IgD-negative memory B cell (primary cell): ENCODE results near the gene TMEM135. TPM values are rescaled to one million over a fixed set of nuclear protein-coding genes. Genes with fewer than 3 reads are reported as not detected.

ENCODE experiments used
- H3K27ac Mint-ChIP-seq, 3 donors: one replicate each; pipeline ENCODE4 v1.8.0; 2020 to 2022; ENCODE audit warnings: mild to moderate bottlenecking in 3 of 3, mixed read lengths in 3 of 3, moderate library complexity in 1 of 3
- H3K27me3 Mint-ChIP-seq: one replicate; pipeline ENCODE4 v1.8.0; 2021; ENCODE audit warnings: mixed read lengths
- H3K36me3 Mint-ChIP-seq: one replicate; pipeline ENCODE4 v1.8.0; 2020; ENCODE audit warnings: mild to moderate bottlenecking, mixed read lengths
- H3K4me1 Mint-ChIP-seq, 3 donors: one replicate each; pipeline ENCODE4 v1.8.0; 2020 to 2022; ENCODE audit warnings: mixed read lengths in 3 of 3, mild to moderate bottlenecking in 1 of 3
- H3K4me3 Mint-ChIP-seq, 4 donors: one replicate each; pipeline ENCODE4 v1.8.0; 2020 to 2022; ENCODE audit warnings: mild to moderate bottlenecking in 4 of 4, mixed read lengths in 4 of 4, moderate library complexity in 3 of 4
- H3K9me3 Mint-ChIP-seq, 3 donors: one replicate each; pipeline ENCODE4 v1.8.0; 2020 to 2021; ENCODE audit warnings: mixed read lengths in 3 of 3, mild to moderate bottlenecking in 1 of 3
- polyA plus RNA-seq: library from polyadenylated mRNA; unstranded; fragments of 300-500 nt; fragmentation: Illumina TruSeq; gene quantifications from one replicate; pipeline ENCODE4 v1.2.3, GENCODE V29; 2021

The TMEM135 gene
- polyA plus RNA-seq, 1 donor from 2014 or later = 8.9 TPM

GRCh38 chr11:87306262-87306851, 268.6 kb downstream of the TMEM135 start:
- H3K27ac Mint-ChIP-seq = no peak overlapping the region
- H3K4me3 Mint-ChIP-seq = no peak overlapping the region
- no peaks in the 10 kb centered on the region for H3K9me3 Mint-ChIP-seq
- no peaks in the 10 kb centered on the region for H3K27me3 Mint-ChIP-seq
- H3K4me1 Mint-ChIP-seq = no peaks in the 10 kb centered on the region
- H3K36me3 Mint-ChIP-seq = peaks cover 10% of the 10 kb centered on the region

DNA sequence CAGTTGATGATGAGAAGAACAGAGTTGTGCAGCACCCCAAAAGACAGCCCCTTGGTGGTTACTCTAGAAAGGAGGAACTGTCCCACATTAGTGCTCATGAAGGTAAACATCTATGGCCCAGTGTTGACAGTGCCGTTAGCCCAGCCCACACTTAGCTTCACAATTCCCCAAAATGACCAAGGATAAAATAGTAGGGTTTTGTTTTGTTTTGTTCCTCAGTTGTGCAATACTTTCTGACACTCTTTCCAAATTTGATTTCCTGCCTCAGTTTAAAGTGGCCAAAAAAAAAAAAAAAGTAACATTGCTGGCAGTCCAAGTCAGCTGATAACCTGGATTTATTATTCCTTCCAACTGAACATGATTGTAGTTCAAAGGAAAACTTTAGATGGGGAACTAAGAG, 269.4 kb downstream of the TMEM135 start:
- no peak overlapping the region for H3K4me3 Mint-ChIP-seq
- no peaks in the 10 kb centered on the region for H3K4me1 Mint-ChIP-seq
- peaks cover 10% of the 10 kb centered on the region for H3K36me3 Mint-ChIP-seq
- no peaks in the 10 kb centered on the region for H3K9me3 Mint-ChIP-seq
- no peaks in the 10 kb centered on the region for H3K27me3 Mint-ChIP-seq
- no peak overlapping the region for H3K27ac Mint-ChIP-seq

GRCh38 chr11:87315229-87315628, 277.5 kb downstream of the TMEM135 start:
- no peak overlapping the region for H3K27ac Mint-ChIP-seq
- H3K36me3 Mint-ChIP-seq = peaks cover 11% of the 10 kb centered on the region
- no peaks in the 10 kb centered on the region for H3K4me1 Mint-ChIP-seq
- H3K27me3 Mint-ChIP-seq = no peaks in the 10 kb centered on the region
- no peaks in the 10 kb centered on the region for H3K9me3 Mint-ChIP-seq
- H3K4me3 Mint-ChIP-seq = no peak overlapping the region

DNA sequence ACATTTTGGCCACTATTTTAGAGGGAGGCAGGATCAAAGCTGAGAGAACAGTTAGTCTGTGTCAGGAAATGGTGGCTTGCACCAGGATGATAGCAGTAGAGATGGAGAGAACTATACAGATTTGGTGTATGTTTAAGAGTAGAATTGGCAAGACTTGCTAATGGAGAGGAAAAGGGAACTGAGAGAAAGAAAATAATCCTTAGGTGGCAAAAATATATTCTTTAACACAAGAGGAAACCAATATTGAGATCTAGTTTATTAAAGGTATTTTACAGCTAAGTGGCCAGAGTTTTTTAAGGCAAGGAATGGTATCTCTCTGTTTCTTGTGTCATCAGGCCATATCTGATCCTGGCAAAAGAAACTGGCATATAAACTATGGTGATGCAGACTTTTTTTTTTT, 278.8 kb downstream of the TMEM135 start:
- no peaks in the 10 kb centered on the region for H3K4me1 Mint-ChIP-seq
- H3K4me3 Mint-ChIP-seq = no peak overlapping the region
- no peak overlapping the region for H3K27ac Mint-ChIP-seq
- no peaks in the 10 kb centered on the region for H3K27me3 Mint-ChIP-seq
- no peaks in the 10 kb centered on the region for H3K9me3 Mint-ChIP-seq
- H3K36me3 Mint-ChIP-seq = peaks cover 12% of the 10 kb centered on the region

DNA sequence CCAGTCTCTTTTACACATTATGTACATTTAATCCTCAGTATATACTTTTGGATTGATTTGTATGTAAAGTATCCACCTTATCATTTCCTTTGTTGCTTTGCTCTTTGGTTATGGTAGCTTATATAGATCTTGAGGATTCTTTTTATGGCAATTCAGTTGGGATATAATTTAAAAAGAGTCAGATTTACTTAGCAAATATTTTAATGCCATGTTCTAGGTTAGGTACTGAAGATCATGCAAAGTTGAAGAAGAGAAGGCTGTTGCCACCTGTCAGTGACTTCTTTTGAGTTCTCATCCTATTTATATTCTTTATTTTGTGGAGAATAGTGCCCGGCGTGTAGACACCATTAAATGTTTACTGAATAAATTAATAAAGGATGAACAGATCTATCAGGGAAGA, 279.7 kb downstream of the TMEM135 start:
- Mint-ChIP-seq H3K36me3 (peaks cover 14% of the 10 kb centered on the region), H3K4me3 (no peak overlapping the region), H3K27ac (no peak overlapping the region), H3K9me3 (no peaks in the 10 kb centered on the region), H3K27me3 (no peaks in the 10 kb centered on the region), H3K4me1 (no peaks in the 10 kb centered on the region)

DNA sequence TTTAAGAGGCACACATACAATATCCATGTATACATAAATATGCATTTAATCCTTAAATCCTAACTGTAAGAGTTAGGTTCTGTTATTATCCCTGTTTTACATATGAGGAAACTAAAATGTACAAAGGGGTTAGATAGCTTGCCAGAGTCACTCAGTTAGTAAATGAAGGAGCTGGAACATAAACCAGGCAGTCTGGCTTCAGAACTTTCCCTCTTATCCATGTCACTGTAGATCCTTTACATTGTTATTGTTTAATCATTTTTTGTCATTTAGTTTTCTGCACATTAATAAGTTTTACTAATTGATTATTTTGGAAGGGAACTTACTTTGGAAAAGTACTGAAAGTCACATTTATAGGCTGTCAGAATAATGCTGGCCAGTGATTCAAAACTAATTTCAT, 282.4 kb downstream of the TMEM135 start:
- Mint-ChIP-seq H3K36me3 (peaks cover 13% of the 10 kb centered on the region), H3K27ac (no peak overlapping the region), H3K4me1 (no peaks in the 10 kb centered on the region), H3K9me3 (no peaks in the 10 kb centered on the region), H3K27me3 (no peaks in the 10 kb centered on the region), H3K4me3 (no peak overlapping the region)

DNA sequence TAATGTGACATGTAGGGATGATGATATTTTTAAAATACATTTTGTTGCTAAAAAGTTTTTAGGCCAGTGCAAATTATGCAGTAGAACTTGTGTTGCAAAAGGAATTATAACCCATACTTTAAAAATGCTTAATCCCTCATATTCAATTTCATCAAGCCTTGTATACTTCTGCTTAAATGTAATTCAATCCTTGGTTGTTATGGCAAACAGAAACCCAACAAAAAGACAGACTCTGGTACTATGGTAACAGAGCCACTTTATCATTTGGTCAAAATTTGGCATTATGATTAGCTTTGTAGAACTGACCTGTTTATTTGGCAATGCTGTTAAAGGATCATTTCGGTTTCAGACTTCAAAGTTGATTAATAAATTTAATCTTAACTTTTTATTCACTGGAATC, 284.8 kb downstream of the TMEM135 start:
- no peak overlapping the region for H3K27ac Mint-ChIP-seq

DNA sequence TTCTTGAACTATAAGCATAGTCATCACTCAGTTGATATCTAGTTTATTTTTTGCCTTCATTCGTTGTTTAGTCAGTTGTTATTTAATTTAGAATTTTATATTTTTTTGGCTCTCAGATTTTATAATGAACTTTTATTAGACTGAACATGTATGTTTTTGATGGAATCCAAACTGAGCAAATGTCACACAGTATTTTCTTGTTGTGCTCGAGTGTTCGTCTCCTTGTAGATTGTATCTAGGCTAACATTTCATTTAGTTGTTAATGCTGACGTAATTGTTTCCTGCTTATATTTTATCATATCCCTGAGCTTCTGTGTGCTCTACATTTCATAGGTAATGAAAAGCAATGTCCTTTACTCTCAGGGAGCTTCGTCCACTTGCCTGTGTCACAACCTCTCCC, 286.2 kb downstream of the TMEM135 start:
- Mint-ChIP-seq H3K4me1 (no peaks in the 10 kb centered on the region), H3K4me3 (no peak overlapping the region), H3K9me3 (no peaks in the 10 kb centered on the region), H3K27me3 (no peaks in the 10 kb centered on the region), H3K27ac (no peak overlapping the region), H3K36me3 (peaks cover 20% of the 10 kb centered on the region)

More for the DNA sequence above, 284.8 kb downstream of the TMEM135 start:
- H3K27me3 Mint-ChIP-seq = no peaks in the 10 kb centered on the region
- H3K4me1 Mint-ChIP-seq = no peaks in the 10 kb centered on the region
- H3K4me3 Mint-ChIP-seq = no peak overlapping the region
- H3K9me3 Mint-ChIP-seq = no peaks in the 10 kb centered on the region
- peaks cover 13% of the 10 kb centered on the region for H3K36me3 Mint-ChIP-seq

- peaks cover 20% of the 10 kb centered on the region for H3K36me3 Mint-ChIP-seq
- H3K4me3 Mint-ChIP-seq = no peak overlapping the region
- no peaks in the 10 kb centered on the region for H3K9me3 Mint-ChIP-seq
- no peaks in the 10 kb centered on the region for H3K27me3 Mint-ChIP-seq
- H3K27ac Mint-ChIP-seq = no peak overlapping the region
- no peaks in the 10 kb centered on the region for H3K4me1 Mint-ChIP-seq
Observed at GRCh38 chr11:87324817-87325489, 287.2 kb downstream of the TMEM135 start.

DNA sequence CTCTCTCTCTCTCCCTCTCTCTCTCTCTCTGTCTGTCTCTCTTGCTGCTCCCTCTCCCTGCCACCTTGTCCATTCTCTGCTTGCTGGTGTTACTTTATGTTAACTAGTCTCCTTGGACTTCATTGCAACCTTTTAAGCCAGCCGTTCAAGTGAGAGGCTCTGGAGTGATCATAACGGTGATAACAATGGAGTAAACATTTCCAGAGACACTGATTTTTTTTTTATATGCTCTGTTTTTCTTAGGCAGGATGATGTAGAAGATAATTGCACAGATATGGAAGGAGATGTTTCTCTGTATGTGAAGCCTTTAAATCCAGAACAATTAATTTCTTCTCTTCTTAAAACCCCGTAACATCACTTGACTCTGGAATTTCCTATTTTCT, 287.7 kb downstream of the TMEM135 start:
- Mint-ChIP-seq H3K27me3 (no peaks in the 10 kb centered on the region), H3K27ac (no peak overlapping the region), H3K36me3 (peaks cover 20% of the 10 kb centered on the region)

GRCh38 chr11:87326594-87326993, 288.9 kb downstream of the TMEM135 start:
- H3K4me1 Mint-ChIP-seq = no peaks in the 10 kb centered on the region
- H3K27me3 Mint-ChIP-seq = no peaks in the 10 kb centered on the region
- no peaks in the 10 kb centered on the region for H3K9me3 Mint-ChIP-seq
- H3K27ac Mint-ChIP-seq = no peak overlapping the region
- no peak overlapping the region for H3K4me3 Mint-ChIP-seq
- peaks cover 18% of the 10 kb centered on the region for H3K36me3 Mint-ChIP-seq

More for the DNA sequence above, 287.7 kb downstream of the TMEM135 start:
- H3K4me3 Mint-ChIP-seq = no peak overlapping the region
- no peaks in the 10 kb centered on the region for H3K4me1 Mint-ChIP-seq
- H3K9me3 Mint-ChIP-seq = no peaks in the 10 kb centered on the region

- Mint-ChIP-seq H3K36me3 (peaks cover 15% of the 10 kb centered on the region), H3K27me3 (no peaks in the 10 kb centered on the region), H3K9me3 (peaks cover 0 to 3% (median 0%) of the 10 kb centered on the region in 3 donors), H3K4me1 (no peaks in the 10 kb centered on the region), H3K27ac (no peak overlapping the region), H3K4me3 (no peak overlapping the region)
Observed at GRCh38 chr11:87329172-87329571, 291.4 kb downstream of the TMEM135 start.

DNA sequence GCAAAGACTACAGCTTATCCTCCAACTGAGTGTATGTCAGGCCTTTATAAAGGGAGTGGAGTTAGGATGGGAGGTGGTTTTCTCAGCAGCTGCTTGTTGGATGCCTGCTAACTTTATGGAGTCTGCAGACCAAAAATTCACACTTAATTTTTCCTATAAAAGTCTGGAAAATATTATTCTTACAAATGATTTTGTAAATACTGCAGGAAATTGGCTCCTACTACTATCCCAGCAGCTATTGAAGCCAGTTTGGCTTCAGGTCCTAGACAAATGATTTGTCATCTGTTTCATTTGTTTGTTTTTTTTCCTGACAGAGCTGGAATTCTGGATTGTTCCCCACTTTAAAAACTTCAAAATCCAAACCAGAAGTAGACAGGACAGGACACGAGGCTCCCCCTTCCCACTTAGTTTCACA, 292.5 kb downstream of the TMEM135 start:
- Mint-ChIP-seq H3K4me1 (no peaks in the 10 kb centered on the region), H3K27ac (no peak overlapping the region), H3K4me3 (no peak overlapping the region), H3K36me3 (peaks cover 13% of the 10 kb centered on the region), H3K27me3 (no peaks in the 10 kb centered on the region), H3K9me3 (peaks cover 1 to 6% (median 3%) of the 10 kb centered on the region in 3 donors)

DNA sequence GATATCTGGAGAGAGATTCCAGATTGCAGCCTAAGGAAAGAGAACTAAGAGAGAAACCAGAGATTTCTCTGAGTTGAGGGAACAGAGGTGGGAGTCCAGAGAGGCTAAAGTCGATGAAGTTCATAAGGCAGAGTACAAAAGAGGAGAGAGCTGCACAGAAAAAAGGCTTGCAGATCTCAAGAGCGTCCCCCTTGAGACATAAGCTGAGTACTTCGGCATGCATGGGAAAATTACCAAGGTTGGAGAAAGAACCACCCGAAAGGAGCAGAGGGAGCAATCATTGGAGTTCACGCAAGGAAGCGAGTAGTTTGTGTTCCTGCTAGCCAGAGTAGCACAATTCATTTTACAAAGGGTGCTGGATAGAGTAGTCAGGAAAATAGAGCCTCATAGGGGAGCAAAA, 293.5 kb downstream of the TMEM135 start:
- no peak overlapping the region for H3K4me3 Mint-ChIP-seq
- no peaks in the 10 kb centered on the region for H3K27me3 Mint-ChIP-seq
- H3K4me1 Mint-ChIP-seq = no peaks in the 10 kb centered on the region
- no peak overlapping the region for H3K27ac Mint-ChIP-seq
- H3K36me3 Mint-ChIP-seq = peaks cover 10% of the 10 kb centered on the region
- peaks cover 3 to 6% (median 3%) of the 10 kb centered on the region in 3 donors for H3K9me3 Mint-ChIP-seq

DNA sequence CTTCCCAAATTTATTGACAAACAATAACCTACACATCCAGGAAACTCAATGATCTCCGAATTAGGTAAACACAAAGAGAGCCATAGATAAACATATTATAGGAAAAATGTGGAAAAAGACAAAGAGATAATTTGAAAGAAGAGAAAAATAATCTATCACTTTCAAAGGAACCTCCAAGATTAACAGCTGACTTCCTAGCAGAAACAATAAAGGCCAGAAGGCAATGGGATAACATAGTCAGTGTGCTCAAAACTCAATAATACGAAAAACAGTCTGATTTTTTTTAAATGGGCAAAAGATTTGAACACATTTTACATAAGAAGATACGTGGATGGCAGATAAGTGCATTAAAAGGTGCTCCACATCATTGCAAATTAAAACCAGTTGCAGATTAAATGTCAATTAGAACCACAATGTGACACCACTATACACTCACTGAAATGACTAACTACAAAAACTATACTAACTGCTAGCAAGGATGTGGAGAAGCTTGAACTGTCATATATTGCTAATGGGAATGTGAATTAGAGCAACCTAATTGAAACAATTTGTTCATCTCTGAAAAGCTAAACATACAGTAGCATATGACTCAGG, 300.4 kb downstream of the TMEM135 start:
- Mint-ChIP-seq H3K9me3 (peaks cover 3 to 24% (median 7%) of the 10 kb centered on the region in 3 donors), H3K27me3 (no peaks in the 10 kb centered on the region), H3K4me3 (no peak overlapping the region), H3K4me1 (no peaks in the 10 kb centered on the region), H3K36me3 (peaks cover 2% of the 10 kb centered on the region), H3K27ac (no peak overlapping the region)

DNA sequence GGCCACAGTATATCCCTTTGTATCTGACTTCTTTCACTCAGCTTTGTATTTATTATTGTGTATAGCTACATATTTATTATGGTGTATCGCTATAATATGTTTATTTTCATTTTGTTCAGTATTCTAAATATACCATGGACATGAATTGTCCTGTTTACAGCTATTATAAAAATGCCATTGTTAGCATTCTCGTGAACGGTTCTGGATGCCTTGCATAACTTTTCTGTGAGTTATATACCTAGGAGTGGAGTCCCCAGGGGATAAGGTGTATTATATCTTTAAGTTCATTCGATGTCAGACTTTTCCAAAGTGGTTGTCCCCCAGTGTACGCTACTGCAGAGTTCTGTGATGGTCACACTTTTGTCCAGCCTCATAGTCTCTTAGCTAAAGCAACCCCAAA, 301.7 kb downstream of the TMEM135 start:
- H3K9me3 Mint-ChIP-seq = peaks cover 0 to 23% (median 7%) of the 10 kb centered on the region in 3 donors
- H3K4me3 Mint-ChIP-seq = no peak overlapping the region
- H3K4me1 Mint-ChIP-seq = no peaks in the 10 kb centered on the region
- no peaks in the 10 kb centered on the region for H3K27me3 Mint-ChIP-seq
- H3K36me3 Mint-ChIP-seq = peaks cover 2% of the 10 kb centered on the region
- no peak overlapping the region for H3K27ac Mint-ChIP-seq
